Nephron (organoid): Measurements from ENCODE around the gene SLC1A1.

Source experiments
- H3K27ac Mint-ChIP-seq, 3 experiments: 2 replicates each; pipeline ENCODE4 v1.8.0; 2020; ENCODE audit warnings: mixed read lengths in 3 of 3, mild to moderate bottlenecking in 2 of 3, moderate library complexity in 1 of 3
- H3K27me3 Mint-ChIP-seq: 2 replicates; pipeline ENCODE4 v1.8.0; 2021; ENCODE audit warnings: low read depth, mild to moderate bottlenecking, moderate library complexity, mixed read lengths
- H3K36me3 Mint-ChIP-seq: 2 replicates; pipeline ENCODE4 v1.8.0; 2020; ENCODE audit warnings: low read depth, mixed read lengths
- H3K4me1 Mint-ChIP-seq: 2 replicates; pipeline ENCODE4 v1.8.0; 2020; ENCODE audit warnings: mixed read lengths
- H3K4me3 Mint-ChIP-seq, 3 experiments: 2 replicates each; pipeline ENCODE4 v1.8.0; 2020; ENCODE audit warnings: mild to moderate bottlenecking in 3 of 3, mixed read lengths in 3 of 3, moderate library complexity in 2 of 3
- H3K9me3 Mint-ChIP-seq: 2 replicates; pipeline ENCODE4 v1.8.0; 2020; ENCODE audit warnings: mixed read lengths
- CTCF ChIP-seq, 3 experiments: fragments of 200-600 bp; sonication (generic); IDR thresholded peaks; one replicate each; pipeline ENCODE4 v1.5.0; 2021; ENCODE audit warnings: antibody characterized with exemption in 3 of 3; ENCODE audit not compliant: unreplicated experiment in 3 of 3

SLC1A1 gene

GRCh38 chr9:4615251-4615650 lies 125.0 kb downstream of the SLC1A1 start:
- H3K4me3 Mint-ChIP-seq = no peak overlapping the region
- H3K36me3 Mint-ChIP-seq = no peaks in the 10 kb centered on the region

DNA sequence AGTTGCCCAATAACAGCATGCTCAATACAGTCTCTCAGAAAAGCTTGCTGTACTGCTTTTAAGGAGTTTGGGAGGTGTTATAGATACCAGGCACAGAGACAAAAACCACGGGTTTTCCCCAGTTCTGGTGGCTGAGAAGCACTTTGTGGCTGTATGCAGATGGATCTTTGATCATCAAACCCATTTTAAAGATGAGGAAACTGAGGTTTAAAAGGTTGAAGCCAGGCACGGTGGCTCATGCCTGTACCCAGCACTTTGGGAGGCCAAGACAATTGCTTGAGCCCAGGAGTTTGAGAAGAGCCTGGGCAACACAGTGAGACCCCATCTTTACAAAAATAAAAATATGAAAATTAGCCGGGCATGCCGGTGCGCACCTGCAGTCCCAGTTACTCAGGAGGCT lies 125.5 kb downstream of the SLC1A1 start:
- H3K9me3 Mint-ChIP-seq = no peaks in the 10 kb centered on the region
- H3K27me3 Mint-ChIP-seq = peaks cover 8% of the 10 kb centered on the region
- TF ChIP-seq CTCF (IDR thresholded peaks at IDR 0.05; ENCODE audit: unreplicated experiment in 3 of 3) = no peak
- H3K27ac Mint-ChIP-seq = no peak overlapping the region
- H3K36me3 Mint-ChIP-seq = no peaks in the 10 kb centered on the region
- H3K4me1 Mint-ChIP-seq = no peaks in the 10 kb centered on the region
- no peak overlapping the region for H3K4me3 Mint-ChIP-seq

More at GRCh38 chr9:4615251-4615650, 125.0 kb downstream of the SLC1A1 start:
- no peaks in the 10 kb centered on the region for H3K9me3 Mint-ChIP-seq
- H3K27me3 Mint-ChIP-seq = peaks cover 8% of the 10 kb centered on the region
- no peak overlapping the region for H3K27ac Mint-ChIP-seq
- no peak for TF ChIP-seq CTCF (IDR thresholded peaks at IDR 0.05; ENCODE audit: unreplicated experiment in 3 of 3)
- H3K4me1 Mint-ChIP-seq = no peaks in the 10 kb centered on the region

DNA sequence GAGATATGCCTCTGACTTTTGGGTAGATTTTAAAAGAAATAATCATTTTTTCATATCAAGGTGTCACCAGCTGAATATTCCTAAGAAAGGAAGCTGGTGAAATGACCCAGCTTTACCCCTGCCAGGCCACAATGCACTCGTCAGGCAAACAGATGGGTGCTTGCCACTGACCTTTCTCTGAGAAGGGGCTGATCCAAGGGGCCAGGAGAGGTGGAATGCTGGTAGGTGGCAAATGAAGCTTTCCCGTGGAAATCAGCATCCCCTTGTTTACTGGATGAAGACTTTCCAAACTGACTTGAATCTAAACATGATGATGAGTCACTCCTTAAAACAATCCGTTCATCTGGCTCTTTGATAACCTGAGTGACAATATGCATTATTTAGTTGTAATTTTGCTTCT lies 127.5 kb downstream of the SLC1A1 start:
- Mint-ChIP-seq H3K9me3 (no peaks in the 10 kb centered on the region), H3K36me3 (no peaks in the 10 kb centered on the region), H3K27ac (no peak overlapping the region), H3K4me1 (no peaks in the 10 kb centered on the region), H3K27me3 (peaks cover 8% of the 10 kb centered on the region), H3K4me3 (no peak overlapping the region)
- no peak for TF ChIP-seq CTCF (IDR thresholded peaks at IDR 0.05; ENCODE audit: unreplicated experiment in 3 of 3)

- no peaks in the 10 kb centered on the region for H3K9me3 Mint-ChIP-seq
- H3K27me3 Mint-ChIP-seq = peaks cover 5% of the 10 kb centered on the region
- no peak overlapping the region for H3K4me3 Mint-ChIP-seq
- H3K36me3 Mint-ChIP-seq = no peaks in the 10 kb centered on the region
- TF ChIP-seq CTCF (IDR thresholded peaks at IDR 0.05; ENCODE audit: unreplicated experiment in 3 of 3) = no peak
- H3K4me1 Mint-ChIP-seq = no peaks in the 10 kb centered on the region
- H3K27ac Mint-ChIP-seq = no peak overlapping the region
These were observed 128.4 kb downstream of the SLC1A1 start for GRCh38 chr9:4618700-4619099.

DNA sequence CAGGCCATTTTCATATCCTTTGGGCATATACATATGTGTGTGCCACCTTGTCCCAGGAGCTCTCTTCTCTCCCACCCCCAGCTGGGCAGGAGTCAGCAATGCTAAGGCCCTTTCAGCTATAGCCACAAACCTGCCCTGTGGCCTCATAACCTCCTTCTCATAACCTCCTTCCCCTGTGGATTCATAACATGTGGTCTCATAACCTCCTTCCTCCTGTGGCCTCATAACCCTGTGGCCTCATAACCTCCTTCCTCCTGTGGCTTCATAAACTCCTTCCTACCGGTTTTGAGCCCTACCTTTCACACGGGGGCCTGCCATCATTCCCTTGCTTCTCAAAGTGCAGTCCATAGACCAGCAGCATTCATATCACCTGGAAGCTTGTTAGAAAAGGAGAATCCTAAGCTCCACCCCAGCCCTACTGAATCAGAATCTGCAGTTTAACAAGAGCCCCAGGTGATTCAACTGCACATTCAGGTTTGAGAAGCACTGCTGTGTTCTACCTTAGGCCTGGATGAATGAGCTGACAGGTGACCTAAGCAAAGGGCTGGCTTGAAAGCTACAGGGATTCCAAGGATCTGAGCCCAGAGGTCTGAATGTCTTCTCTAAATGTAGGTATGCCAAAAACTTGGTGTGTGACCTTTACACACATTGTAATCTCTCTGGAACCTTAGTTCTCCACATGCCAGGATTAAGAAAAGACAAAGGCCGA lies 129.9 kb downstream of the SLC1A1 start:
- H3K27ac Mint-ChIP-seq = no peak overlapping the region
- no peaks in the 10 kb centered on the region for H3K9me3 Mint-ChIP-seq
- no peak overlapping the region for H3K4me3 Mint-ChIP-seq
- H3K27me3 Mint-ChIP-seq = no peaks in the 10 kb centered on the region
- H3K36me3 Mint-ChIP-seq = no peaks in the 10 kb centered on the region
- no peak for TF ChIP-seq CTCF (IDR thresholded peaks at IDR 0.05; ENCODE audit: unreplicated experiment in 3 of 3)
- no peaks in the 10 kb centered on the region for H3K4me1 Mint-ChIP-seq

- Mint-ChIP-seq H3K4me3 (no peak overlapping the region), H3K36me3 (no peaks in the 10 kb centered on the region), H3K4me1 (no peaks in the 10 kb centered on the region), H3K27me3 (no peaks in the 10 kb centered on the region), H3K9me3 (no peaks in the 10 kb centered on the region), H3K27ac (no peak overlapping the region)
- TF ChIP-seq CTCF (IDR thresholded peaks at IDR 0.05; ENCODE audit: unreplicated experiment in 3 of 3) = no peak
These were observed 130.8 kb downstream of the SLC1A1 start for GRCh38 chr9:4620881-4621555.
